H1 (cell line): ENCODE results near the gene PDE2A.

ENCODE experiments used
- CTCF ChIP-seq, 3 experiments: IDR thresholded peaks; 1 replicate in 2 of 3; 2 replicates in 1 of 3; pipeline versions ENCODE4 v1.5.1 to v1.6.1; 2011; ENCODE audit warnings: low read length in 3 of 3, mild to moderate bottlenecking in 3 of 3, inconsistent platforms in 2 of 3, low read depth in 1 of 3, moderate library complexity in 1 of 3; ENCODE audit not compliant: insufficient read depth in 1 of 3; ENCODE audit errors: control extremely low read depth in 1 of 3
- EZH2 ChIP-seq: fragments of 200-600 bp; sonication (generic); IDR thresholded peaks from 2 replicates; pipeline ENCODE4 v1.7.1; 2012; ENCODE audit warnings: low read depth, mild to moderate bottlenecking, moderate library complexity, low read length, inconsistent platforms; ENCODE audit not compliant: severe bottlenecking
- GABPA ChIP-seq: IDR thresholded peaks from 2 replicates; pipeline ENCODE4 v1.6.1; 2011; ENCODE audit warnings: mild to moderate bottlenecking, low read length, moderate library complexity, borderline replicate concordance; ENCODE audit not compliant: insufficient read depth
- HDAC6 ChIP-seq: IDR thresholded peaks from one replicate; pipeline ENCODE4 v1.7.1; 2012; ENCODE audit warnings: low read depth, mild to moderate bottlenecking, inconsistent platforms, low read length, moderate library complexity
- POLR2A ChIP-seq, 2 experiments: IDR thresholded peaks; 1 replicate in 1 of 2; 2 replicates in 1 of 2; pipeline ENCODE4 v1.6.1; 2011; ENCODE audit warnings: low read depth in 2 of 2, low read length in 2 of 2, mild to moderate bottlenecking in 2 of 2; ENCODE audit errors: control extremely low read depth in 1 of 2
- RFX5 ChIP-seq: IDR thresholded peaks from 2 replicates; pipeline ENCODE4 v1.6.1; 2011; ENCODE audit warnings: low read depth, low read length, improper control_type of control experiment, borderline replicate concordance
- SIN3A ChIP-seq, 2 experiments: IDR thresholded peaks in 1 of 2; conservative IDR thresholded peaks in 1 of 2; 2 replicates each; pipeline ENCODE4 v1.6.1; 2011 to 2012; ENCODE audit warnings: low read length in 2 of 2, improper control_type of control experiment in 1 of 2, low read depth in 1 of 2, mild to moderate bottlenecking in 1 of 2
- SIRT6 ChIP-seq: IDR thresholded peaks from one replicate; pipeline ENCODE4 v1.7.1; 2012; ENCODE audit warnings: low read length, inconsistent platforms
- SP1 ChIP-seq: IDR thresholded peaks from 2 replicates; pipeline ENCODE4 v1.6.1; 2011; ENCODE audit warnings: low read depth, low read length
- SUZ12 ChIP-seq: fragments of 200-600 bp; sonication (generic); IDR thresholded peaks from 2 replicates; pipeline ENCODE4 v1.6.1; 2012; ENCODE audit warnings: mild to moderate bottlenecking, inconsistent platforms, low read length, moderate library complexity, mixed read lengths
- USF2 ChIP-seq: IDR thresholded peaks from 2 replicates; pipeline ENCODE4 v1.6.1; 2011; ENCODE audit warnings: low read length, improper control_type of control experiment
- YY1 ChIP-seq: IDR thresholded peaks from 2 replicates; pipeline ENCODE4 v1.6.1; 2011; ENCODE audit warnings: low read depth, mild to moderate bottlenecking, low read length

- TF ChIP-seq HDAC6 = no peak
- no peak for TF ChIP-seq CTCF (IDR thresholded peaks at IDR 0.05; ENCODE audit: control extremely low read depth in 1 of 3, insufficient read depth in 1 of 3, low read depth in 1 of 3, low read length in 3 of 3)
- no peak for TF ChIP-seq YY1
- no peak for TF ChIP-seq EZH2
- no peak for TF ChIP-seq POLR2A (IDR thresholded peaks at IDR 0.05; ENCODE audit: control extremely low read depth in 1 of 2, low read depth in 2 of 2, low read length in 2 of 2)
- TF ChIP-seq RFX5 = no peak
- no peak for TF ChIP-seq SIN3A (conservative IDR thresholded peaks at IDR 0.05 in 1 of 2, IDR thresholded peaks at IDR 0.05 in 1 of 2; ENCODE audit: low read depth in 1 of 2, low read length in 2 of 2)
- no peak for TF ChIP-seq SP1
- TF ChIP-seq SIRT6 = no peak
- no peak for TF ChIP-seq SUZ12
- TF ChIP-seq GABPA = no peak
- TF ChIP-seq USF2 = no peak
Observed at GRCh38 chr11:72655014-72655413, 19.2 kb downstream of the PDE2A start.
